Liver (tissue), 9 donors: ENCODE measurements around the gene FAM25C. TPM values are rescaled to one million over a fixed set of nuclear protein-coding genes. Genes with fewer than 3 reads are reported as not detected.
"Not testable (repeated sequence)": the region's sequence is repeated elsewhere in the genome, so short reads cannot be mapped to it uniquely, and the experiment has no call there.

Experiments
- DNase-seq: peaks from one replicate; pipeline ENCODE4 v3.0.0-alpha.2; 2017; ENCODE audit warnings: low spot score
- H3K27ac ChIP-seq, 2 donors: one replicate each; pipeline ENCODE4 v1.7.0; 2013; ENCODE audit warnings: inconsistent platforms in 2 of 2, low read length in 2 of 2, control low read depth in 1 of 2, low read depth in 1 of 2, mild to moderate bottlenecking in 1 of 2
- H3K27me3 ChIP-seq, 4 donors: one replicate each; pipeline versions ENCODE4 v1.6.1 to v1.7.0; 2013; ENCODE audit warnings: low read length in 3 of 4, inconsistent platforms in 1 of 4, mild to moderate bottlenecking in 1 of 4, moderate library complexity in 1 of 4; ENCODE audit not compliant: control insufficient read depth in 4 of 4, insufficient read depth in 4 of 4
- H3K36me3 ChIP-seq, 4 donors: one replicate each; pipeline versions ENCODE4 v1.6.1 to v1.7.0; 2013; ENCODE audit warnings: low read length in 3 of 4, mild to moderate bottlenecking in 3 of 4, low read depth in 1 of 4, moderate library complexity in 1 of 4; ENCODE audit not compliant: control insufficient read depth in 4 of 4, insufficient read depth in 3 of 4
- H3K4me1 ChIP-seq, 4 donors: one replicate each; pipeline versions ENCODE4 v1.6.1 to v1.7.0; 2013; ENCODE audit warnings: low read length in 3 of 4, mild to moderate bottlenecking in 3 of 4, moderate library complexity in 1 of 4; ENCODE audit not compliant: control insufficient read depth in 4 of 4, insufficient read depth in 4 of 4
- H3K4me3 ChIP-seq, 3 donors: one replicate each; pipeline versions ENCODE4 v1.6.1 to v1.7.0; 2013; ENCODE audit warnings: low read length in 3 of 3, control low read depth in 1 of 3, low read depth in 1 of 3, mild to moderate bottlenecking in 1 of 3
- H3K9ac ChIP-seq, 2 donors: one replicate each; pipeline ENCODE4 v1.7.0; 2013; ENCODE audit warnings: low read length in 2 of 2, mild to moderate bottlenecking in 2 of 2, moderate library complexity in 2 of 2, control low read depth in 1 of 2, low read depth in 1 of 2
- H3K9me3 ChIP-seq, 4 donors: one replicate each; pipeline versions ENCODE4 v1.6.1 to v1.7.0; 2013; ENCODE audit warnings: low read length in 3 of 4; ENCODE audit not compliant: control insufficient read depth in 4 of 4
- WGBS: extraction: QIAGEN DNeasy Blood & Tissue Kit; methylation state at CpG from one replicate; pipeline ENCODE4 v1.1.7; 2013; 5-methylcytosine and 5-hydroxymethylcytosine counted together
- polyA plus RNA-seq, 2 donors: library from polyadenylated mRNA; stranded (reverse) in 1 of 2; unstranded in 1 of 2; fragments of 200-250 nt in 1 of 2; fragments of >200 nt in 1 of 2; fragmentation: Nextera tagmentation in 1 of 2; extraction: Ambion mirVana in 1 of 2; gene quantifications; one replicate each; pipeline versions ENCODE4 v1.2.1 to v1.2.3, GENCODE V29; 2013 to 2015
- total RNA-seq, 2 donors: library from RNA; depleted of rRNA; stranded (reverse); fragments of >200 nt; gene quantifications; one replicate each; pipeline ENCODE4 v1.2.3, GENCODE V29; 2014
- donor health status: healthy.
- donor health status: healthy.
- donor health status: healthy.
- donor health status: healthy.
- donor health status: healthy.

The FAM25C gene
- total RNA-seq, result not detected
- not detected for polyA plus RNA-seq

DNA sequence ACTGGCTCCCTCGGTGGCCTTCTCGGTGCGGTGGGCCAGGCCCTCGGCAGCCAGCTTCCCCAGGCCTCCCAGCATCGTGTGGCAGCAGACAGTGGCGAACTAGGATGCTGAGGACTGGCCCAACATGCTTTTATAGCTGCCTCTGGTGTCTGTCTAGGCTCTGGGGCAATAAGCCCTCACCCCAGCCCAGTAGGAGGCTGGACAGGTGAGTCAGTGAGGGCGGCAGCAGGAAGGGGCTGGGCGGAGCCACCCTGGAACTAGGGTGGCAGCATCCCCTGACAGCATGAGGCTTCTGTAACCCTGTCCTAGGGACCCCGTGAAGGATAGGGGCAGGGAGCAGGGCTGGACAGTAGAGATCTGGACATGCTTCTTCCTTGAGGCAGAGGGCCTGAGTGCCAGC lies at the start of gene FAM25C:
TSS of gene FAM25C (minus strand) at position 101 of the 400 bp plus-strand sequence. CDS start at position 75, 26 bp downstream.
- not testable (repeated sequence) for H3K4me3 ChIP-seq, H3K4me1 ChIP-seq
- 100% methylated on average over 2 of the region's 9 CpGs for WGBS

DNA sequence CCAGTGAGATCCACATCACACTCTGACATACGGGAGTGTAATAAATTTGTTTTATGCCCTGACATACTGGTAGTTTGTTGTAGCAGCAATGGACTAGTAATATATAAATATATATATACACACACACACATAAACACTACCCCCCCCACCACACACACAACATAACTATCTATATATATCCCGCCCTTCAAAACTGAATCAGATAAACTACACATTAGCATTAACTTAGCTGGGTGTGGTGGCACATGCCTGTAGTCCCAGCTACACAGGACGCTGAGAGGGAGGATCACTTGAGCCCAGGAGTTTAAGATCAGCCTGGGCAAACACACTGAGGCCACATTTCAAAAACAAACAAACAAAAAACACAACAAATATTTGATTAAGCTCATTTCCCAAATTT lies 45.0 kb upstream of the FAM25C start:
- WGBS, result 48% methylated on average over 2 of the region's 3 CpGs
- DNase-seq, H3K4me1 ChIP-seq, H3K36me3 ChIP-seq, H3K4me3 ChIP-seq, H3K9me3 ChIP-seq, H3K9ac ChIP-seq, H3K27ac ChIP-seq, H3K27me3 ChIP-seq: not testable (repeated sequence)

More for the DNA sequence above, at the start of gene FAM25C:
- not testable (repeated sequence) for H3K36me3 ChIP-seq, H3K27me3 ChIP-seq, DNase-seq, H3K9ac ChIP-seq, H3K9me3 ChIP-seq, H3K27ac ChIP-seq

- DNase-seq, result not testable (repeated sequence)
Observed at GRCh38 chr10:48031390-48031789, 31.8 kb upstream of the FAM25C start.

GRCh38 chr10:48002306-48002705 lies 2.7 kb upstream of the FAM25C start:
- 12% methylated on average over 1 of the region's 6 CpGs for WGBS
- H3K4me1 ChIP-seq, H3K9me3 ChIP-seq, H3K27ac ChIP-seq, H3K4me3 ChIP-seq, H3K27me3 ChIP-seq, DNase-seq, H3K9ac ChIP-seq, H3K36me3 ChIP-seq: not testable (repeated sequence)

More at GRCh38 chr10:48031390-48031789, 31.8 kb upstream of the FAM25C start:
- H3K4me3 ChIP-seq, H3K27me3 ChIP-seq, H3K9ac ChIP-seq, H3K4me1 ChIP-seq, H3K36me3 ChIP-seq, H3K9me3 ChIP-seq, H3K27ac ChIP-seq: not testable (repeated sequence)
- WGBS, result 90% methylated on average over 8 of the region's 19 CpGs

DNA sequence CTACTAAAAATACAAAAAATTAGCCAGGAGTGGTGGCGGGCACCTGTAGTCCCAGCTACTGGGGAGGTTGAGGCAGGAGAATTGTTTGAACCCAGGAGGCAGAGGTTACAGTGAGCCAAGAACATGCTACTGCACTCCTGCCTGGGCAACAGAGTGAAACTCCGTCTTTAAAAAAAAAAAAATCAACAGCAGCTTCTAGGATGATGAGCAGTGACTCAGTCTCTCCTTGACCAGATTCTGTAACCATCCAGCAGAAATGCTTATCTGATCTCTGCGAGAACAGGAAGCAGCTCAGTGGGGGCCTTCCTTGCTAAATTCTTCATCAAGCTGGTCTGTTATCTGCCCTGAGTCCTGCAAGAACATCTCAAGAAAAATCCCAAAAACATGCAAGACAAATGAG lies 5.5 kb downstream of the FAM25C start:
- not testable (repeated sequence) for H3K27me3 ChIP-seq, DNase-seq
- WGBS, result 65% methylated on average over 2 of the region's 3 CpGs

GRCh38 chr10:47992560-47992959 lies 7.0 kb downstream of the FAM25C start:
- H3K36me3 ChIP-seq, H3K4me3 ChIP-seq, H3K27ac ChIP-seq, H3K27me3 ChIP-seq, H3K9me3 ChIP-seq, DNase-seq, H3K4me1 ChIP-seq, H3K9ac ChIP-seq: not testable (repeated sequence)
- 94% methylated on average over 11 of the region's 11 CpGs for WGBS

More for the DNA sequence above, 5.5 kb downstream of the FAM25C start:
- H3K36me3 ChIP-seq, H3K9me3 ChIP-seq, H3K4me3 ChIP-seq, H3K27ac ChIP-seq, H3K4me1 ChIP-seq, H3K9ac ChIP-seq: not testable (repeated sequence)
